Measurements from ENCODE around the gene PHETA2.
"Not testable (repeated sequence)": the region's sequence is repeated elsewhere in the genome, so short reads cannot be mapped to it uniquely, and the experiment has no call there.

PHETA2 gene

GRCh38 chr22:42101199-42101598, 27.2 kb downstream of the PHETA2 start:
- no peak overlapping the region for H3K4me3 ChIP-seq (ENCODE audit: low read depth in 1 of 2, low read length in 2 of 2)
- H3K36me3 ChIP-seq (ENCODE audit: control insufficient read depth in 1 of 2, insufficient read depth in 2 of 2, low read length in 2 of 2): no peaks in the 10 kb centered on the region
- no peak overlapping the region for H3K27ac ChIP-seq (ENCODE audit: low read depth, low read length)
- no peaks in the 10 kb centered on the region for H3K4me1 ChIP-seq (ENCODE audit: control insufficient read depth in 1 of 2, insufficient read depth in 2 of 2, low read length in 2 of 2)
- peaks cover 9 to 23% of the 10 kb centered on the region in 2 donors for H3K9me3 ChIP-seq (ENCODE audit: control insufficient read depth in 1 of 2, low read length in 2 of 2)
- H3K9ac ChIP-seq (ENCODE audit: low read depth in 1 of 2, low read length in 2 of 2): no peak overlapping the region
- no peaks in the 10 kb centered on the region for H3K27me3 ChIP-seq (ENCODE audit: control insufficient read depth in 1 of 2, insufficient read depth in 2 of 2, low read length in 2 of 2)

- H3K27ac ChIP-seq (ENCODE audit: low read depth, low read length); H3K9ac ChIP-seq (ENCODE audit: low read depth in 1 of 2, low read length in 2 of 2); H3K4me1 ChIP-seq (ENCODE audit: control insufficient read depth in 1 of 2, insufficient read depth in 2 of 2, low read length in 2 of 2); H3K4me3 ChIP-seq (ENCODE audit: low read depth in 1 of 2, low read length in 2 of 2); H3K27me3 ChIP-seq (ENCODE audit: control insufficient read depth in 1 of 2, insufficient read depth in 2 of 2, low read length in 2 of 2); H3K36me3 ChIP-seq (ENCODE audit: control insufficient read depth in 1 of 2, insufficient read depth in 2 of 2, low read length in 2 of 2): not testable (repeated sequence)
- H3K9me3 ChIP-seq (ENCODE audit: control insufficient read depth in 1 of 2, low read length in 2 of 2): peaks cover 9 to 23% of the 10 kb centered on the region in 2 donors
Observed at GRCh38 chr22:42104332-42104860, 30.3 kb downstream of the PHETA2 start.

GRCh38 chr22:42108848-42109247, 34.8 kb downstream of the PHETA2 start:
- H3K27me3 ChIP-seq (ENCODE audit: control insufficient read depth in 1 of 2, insufficient read depth in 2 of 2, low read length in 2 of 2): no peaks in the 10 kb centered on the region
- H3K4me1 ChIP-seq (ENCODE audit: control insufficient read depth in 1 of 2, insufficient read depth in 2 of 2, low read length in 2 of 2): no peaks in the 10 kb centered on the region
- no peak overlapping the region for H3K4me3 ChIP-seq (ENCODE audit: low read depth in 1 of 2, low read length in 2 of 2)
- H3K9ac ChIP-seq (ENCODE audit: low read depth in 1 of 2, low read length in 2 of 2): no peak overlapping the region
- H3K9me3 ChIP-seq (ENCODE audit: control insufficient read depth in 1 of 2, low read length in 2 of 2): peaks cover 5 to 13% of the 10 kb centered on the region in 2 donors
- H3K27ac ChIP-seq (ENCODE audit: low read depth, low read length): no peak overlapping the region
- no peaks in the 10 kb centered on the region for H3K36me3 ChIP-seq (ENCODE audit: control insufficient read depth in 1 of 2, insufficient read depth in 2 of 2, low read length in 2 of 2)

- no peaks in the 10 kb centered on the region for H3K27me3 ChIP-seq (ENCODE audit: control insufficient read depth in 1 of 2, insufficient read depth in 2 of 2, low read length in 2 of 2)
- no peak overlapping the region for H3K9ac ChIP-seq (ENCODE audit: low read depth in 1 of 2, low read length in 2 of 2)
- H3K4me1 ChIP-seq (ENCODE audit: control insufficient read depth in 1 of 2, insufficient read depth in 2 of 2, low read length in 2 of 2): no peaks in the 10 kb centered on the region
- H3K4me3 ChIP-seq (ENCODE audit: low read depth in 1 of 2, low read length in 2 of 2): no peak overlapping the region
- H3K27ac ChIP-seq (ENCODE audit: low read depth, low read length): no peak overlapping the region
- peaks cover 13% of the 10 kb centered on the region in 2 donors for H3K9me3 ChIP-seq (ENCODE audit: control insufficient read depth in 1 of 2, low read length in 2 of 2)
- no peaks in the 10 kb centered on the region for H3K36me3 ChIP-seq (ENCODE audit: control insufficient read depth in 1 of 2, insufficient read depth in 2 of 2, low read length in 2 of 2)
Observed at GRCh38 chr22:42111798-42112197, 37.8 kb downstream of the PHETA2 start.

GRCh38 chr22:42112793-42113192, 38.7 kb downstream of the PHETA2 start:
- H3K9ac ChIP-seq (ENCODE audit: low read depth in 1 of 2, low read length in 2 of 2); H3K4me1 ChIP-seq (ENCODE audit: control insufficient read depth in 1 of 2, insufficient read depth in 2 of 2, low read length in 2 of 2): not testable (repeated sequence)

GRCh38 chr22:42114721-42115120, 40.7 kb downstream of the PHETA2 start:
- Histone ChIP-seq H3K9ac (ENCODE audit: low read depth in 1 of 2, low read length in 2 of 2) (no peak overlapping the region), H3K4me3 (ENCODE audit: low read depth in 1 of 2, low read length in 2 of 2) (no peak overlapping the region), H3K27ac (ENCODE audit: low read depth, low read length) (no peak overlapping the region), H3K9me3 (ENCODE audit: control insufficient read depth in 1 of 2, low read length in 2 of 2) (peaks cover 13% of the 10 kb centered on the region in 2 donors), H3K4me1 (ENCODE audit: control insufficient read depth in 1 of 2, insufficient read depth in 2 of 2, low read length in 2 of 2) (no peaks in the 10 kb centered on the region), H3K36me3 (ENCODE audit: control insufficient read depth in 1 of 2, insufficient read depth in 2 of 2, low read length in 2 of 2) (no peaks in the 10 kb centered on the region), H3K27me3 (ENCODE audit: control insufficient read depth in 1 of 2, insufficient read depth in 2 of 2, low read length in 2 of 2) (no peaks in the 10 kb centered on the region)

More at GRCh38 chr22:42112793-42113192, 38.7 kb downstream of the PHETA2 start:
- not testable (repeated sequence) for H3K36me3 ChIP-seq (ENCODE audit: control insufficient read depth in 1 of 2, insufficient read depth in 2 of 2, low read length in 2 of 2); H3K4me3 ChIP-seq (ENCODE audit: low read depth in 1 of 2, low read length in 2 of 2); H3K27ac ChIP-seq (ENCODE audit: low read depth, low read length); H3K27me3 ChIP-seq (ENCODE audit: control insufficient read depth in 1 of 2, insufficient read depth in 2 of 2, low read length in 2 of 2)
- peaks cover 13% of the 10 kb centered on the region in 2 donors for H3K9me3 ChIP-seq (ENCODE audit: control insufficient read depth in 1 of 2, low read length in 2 of 2)

GRCh38 chr22:42115420-42115830, 41.4 kb downstream of the PHETA2 start:
- peaks cover 13% of the 10 kb centered on the region in 2 donors for H3K9me3 ChIP-seq (ENCODE audit: control insufficient read depth in 1 of 2, low read length in 2 of 2)
- H3K9ac ChIP-seq (ENCODE audit: low read depth in 1 of 2, low read length in 2 of 2); H3K4me3 ChIP-seq (ENCODE audit: low read depth in 1 of 2, low read length in 2 of 2); H3K36me3 ChIP-seq (ENCODE audit: control insufficient read depth in 1 of 2, insufficient read depth in 2 of 2, low read length in 2 of 2); H3K27ac ChIP-seq (ENCODE audit: low read depth, low read length); H3K4me1 ChIP-seq (ENCODE audit: control insufficient read depth in 1 of 2, insufficient read depth in 2 of 2, low read length in 2 of 2); H3K27me3 ChIP-seq (ENCODE audit: control insufficient read depth in 1 of 2, insufficient read depth in 2 of 2, low read length in 2 of 2): not testable (repeated sequence)

- Histone ChIP-seq H3K36me3 (ENCODE audit: control insufficient read depth in 1 of 2, insufficient read depth in 2 of 2, low read length in 2 of 2) (no peaks in the 10 kb centered on the region), H3K4me3 (ENCODE audit: low read depth in 1 of 2, low read length in 2 of 2) (no peak overlapping the region), H3K9ac (ENCODE audit: low read depth in 1 of 2, low read length in 2 of 2) (no peak overlapping the region), H3K4me1 (ENCODE audit: control insufficient read depth in 1 of 2, insufficient read depth in 2 of 2, low read length in 2 of 2) (no peaks in the 10 kb centered on the region), H3K27me3 (ENCODE audit: control insufficient read depth in 1 of 2, insufficient read depth in 2 of 2, low read length in 2 of 2) (no peaks in the 10 kb centered on the region), H3K27ac (ENCODE audit: low read depth, low read length) (no peak overlapping the region), H3K9me3 (ENCODE audit: control insufficient read depth in 1 of 2, low read length in 2 of 2) (peaks cover 13% of the 10 kb centered on the region in 2 donors)
Observed at GRCh38 chr22:42116848-42117424, 42.9 kb downstream of the PHETA2 start.

GRCh38 chr22:42120231-42121021, 46.4 kb downstream of the PHETA2 start:
- not testable (repeated sequence) for H3K27me3 ChIP-seq (ENCODE audit: control insufficient read depth in 1 of 2, insufficient read depth in 2 of 2, low read length in 2 of 2)

GRCh38 chr22:42123529-42123928, 49.5 kb downstream of the PHETA2 start:
- H3K27ac ChIP-seq (ENCODE audit: low read depth, low read length); H3K27me3 ChIP-seq (ENCODE audit: control insufficient read depth in 1 of 2, insufficient read depth in 2 of 2, low read length in 2 of 2); H3K4me1 ChIP-seq (ENCODE audit: control insufficient read depth in 1 of 2, insufficient read depth in 2 of 2, low read length in 2 of 2); H3K36me3 ChIP-seq (ENCODE audit: control insufficient read depth in 1 of 2, insufficient read depth in 2 of 2, low read length in 2 of 2); H3K4me3 ChIP-seq (ENCODE audit: low read depth in 1 of 2, low read length in 2 of 2); H3K9ac ChIP-seq (ENCODE audit: low read depth in 1 of 2, low read length in 2 of 2); H3K9me3 ChIP-seq (ENCODE audit: control insufficient read depth in 1 of 2, low read length in 2 of 2): not testable (repeated sequence)

More at GRCh38 chr22:42120231-42121021, 46.4 kb downstream of the PHETA2 start:
- H3K4me3 ChIP-seq (ENCODE audit: low read depth in 1 of 2, low read length in 2 of 2); H3K9me3 ChIP-seq (ENCODE audit: control insufficient read depth in 1 of 2, low read length in 2 of 2); H3K27ac ChIP-seq (ENCODE audit: low read depth, low read length); H3K36me3 ChIP-seq (ENCODE audit: control insufficient read depth in 1 of 2, insufficient read depth in 2 of 2, low read length in 2 of 2); H3K4me1 ChIP-seq (ENCODE audit: control insufficient read depth in 1 of 2, insufficient read depth in 2 of 2, low read length in 2 of 2); H3K9ac ChIP-seq (ENCODE audit: low read depth in 1 of 2, low read length in 2 of 2): not testable (repeated sequence)
